Activated CD8-positive, alpha-beta memory T cell treated with anti-CD3 and anti-CD28 coated beads, Interleukin-2, amount 50 U/mL, for 24 hours (primary cell): Measurements from ENCODE around the gene TIPRL.
A peak's percentile ranks its signal among the peaks of the same experiment; 100 is the strongest.

Experiments
- DNase-seq: peaks from one replicate; pipeline ENCODE4 v3.0.0-alpha.2; 2020; ENCODE audit errors: extremely low read depth

The TIPRL gene

GRCh38 chr1:168213349-168213748, 34.6 kb downstream of the TIPRL start:
- DNase-seq: no peak

GRCh38 chr1:168216171-168216570, 37.4 kb downstream of the TIPRL start:
- DNase-seq: no peak

- no peak for DNase-seq
Measured at GRCh38 chr1:168217664-168218063, 38.9 kb downstream of the TIPRL start.

GRCh38 chr1:168218658-168219057, 39.9 kb downstream of the TIPRL start:
- no peak for DNase-seq

GRCh38 chr1:168220470-168220871, 41.7 kb downstream of the TIPRL start:
- DNase-seq: no peak

GRCh38 chr1:168221275-168221674, 42.5 kb downstream of the TIPRL start:
- DNase-seq: no peak

DNA sequence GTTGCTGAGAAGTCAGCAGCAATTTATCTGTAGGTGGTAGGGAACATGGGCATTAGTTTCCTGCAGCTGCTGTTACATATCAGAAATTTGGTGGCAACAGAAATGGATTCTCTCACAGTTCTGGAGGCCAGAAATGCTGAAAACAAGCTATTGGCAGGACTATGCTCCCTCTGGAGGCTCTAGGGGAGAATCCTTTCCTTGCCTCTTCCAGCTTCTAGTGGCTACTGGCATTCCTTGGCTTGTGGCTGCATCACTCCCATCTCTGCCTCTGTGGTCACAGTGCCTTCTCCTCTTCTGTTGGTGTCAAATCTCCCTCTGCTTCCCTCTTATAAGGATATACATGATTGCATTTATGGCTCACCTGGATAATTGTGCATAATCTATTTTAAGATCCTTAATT, 44.5 kb downstream of the TIPRL start:
- no peak for DNase-seq

GRCh38 chr1:168223681-168224540, 45.1 kb downstream of the TIPRL start:
- DNase-seq: no peak

DNA sequence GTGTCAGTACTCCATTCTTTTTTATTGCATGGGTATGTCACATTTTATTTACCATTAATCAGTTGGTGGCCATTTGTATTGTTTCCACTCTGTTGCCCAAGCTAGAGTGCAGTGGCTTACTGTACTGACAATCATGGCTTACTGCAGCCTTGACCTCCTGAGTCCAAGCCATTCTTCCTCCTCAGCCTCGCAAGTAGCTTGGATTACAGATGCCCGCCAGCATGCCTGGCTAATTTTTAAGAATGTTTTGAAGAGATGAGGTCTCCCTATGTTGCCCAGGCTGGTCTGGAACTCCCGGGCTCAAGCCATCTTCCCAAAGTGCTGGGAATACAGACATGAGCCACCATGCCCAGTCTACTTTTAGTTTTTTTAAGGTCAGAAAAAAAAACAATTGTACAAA, 46.2 kb downstream of the TIPRL start:
- DNase-seq: no peak

DNA sequence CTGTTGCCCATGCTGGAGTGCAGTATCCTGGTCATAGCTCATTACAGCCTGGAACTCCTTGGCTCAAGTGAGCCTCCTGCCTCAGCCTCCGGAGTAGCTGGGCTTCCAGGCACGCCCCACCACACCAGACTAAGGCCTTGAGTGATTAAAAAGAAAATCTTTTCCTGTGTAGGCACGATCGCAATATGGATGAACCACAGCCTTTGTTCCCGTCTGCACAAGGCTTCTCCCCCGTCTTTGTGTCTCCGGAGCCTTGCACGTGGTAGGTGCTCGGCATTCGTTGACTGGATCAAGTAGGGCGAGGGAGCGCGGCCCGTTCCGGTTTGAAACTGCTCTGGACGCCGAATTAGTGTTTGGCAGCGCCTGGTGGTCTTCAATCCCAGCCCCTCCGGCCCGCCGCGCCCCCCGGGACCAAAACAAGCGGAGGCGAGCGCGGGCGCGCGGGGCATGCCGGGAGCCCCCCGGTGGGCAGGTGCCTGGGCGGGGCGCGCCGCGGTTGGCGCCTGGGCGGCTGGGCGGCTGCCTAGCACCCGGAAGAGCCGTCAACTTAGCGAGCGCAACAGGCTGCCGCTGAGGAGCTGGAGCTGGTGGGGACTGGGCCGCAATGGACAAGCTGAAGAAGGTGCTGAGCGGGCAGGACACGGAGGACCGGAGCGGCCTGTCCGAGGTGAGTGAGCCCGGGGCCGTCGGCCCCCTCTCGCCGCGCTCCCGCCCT, 46.9 kb downstream of the TIPRL start, which contains the start of gene SFT2D2:
SFT2D2 (plus strand) TSS at position 529 of the 715 bp plus-strand sequence; CDS start at position 605, 76 bp downstream.
- DNase-seq: peak; percentile 41

DNA sequence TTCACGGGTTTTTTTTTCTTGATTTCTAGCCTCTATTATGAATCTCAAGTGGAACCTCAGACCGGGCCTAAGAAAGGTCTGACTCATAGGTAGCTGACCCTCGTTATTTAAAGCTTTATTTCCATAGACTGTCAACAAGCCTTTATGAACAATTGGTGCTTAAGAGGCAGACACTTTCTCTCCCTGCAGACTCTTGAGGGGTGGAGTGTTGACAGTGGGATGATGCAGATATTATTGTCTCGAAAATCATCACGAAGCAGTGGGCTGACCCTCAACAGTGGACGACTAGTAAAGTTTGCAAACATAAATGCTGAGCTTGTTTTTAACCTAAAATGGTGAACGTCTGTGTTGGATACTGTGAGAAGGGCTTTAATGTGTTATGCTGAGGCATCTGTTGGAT, 48.9 kb downstream of the TIPRL start:
- no peak for DNase-seq

- DNase-seq: no peak
Measured at GRCh38 chr1:168229893-168230292, 51.1 kb downstream of the TIPRL start.

DNA sequence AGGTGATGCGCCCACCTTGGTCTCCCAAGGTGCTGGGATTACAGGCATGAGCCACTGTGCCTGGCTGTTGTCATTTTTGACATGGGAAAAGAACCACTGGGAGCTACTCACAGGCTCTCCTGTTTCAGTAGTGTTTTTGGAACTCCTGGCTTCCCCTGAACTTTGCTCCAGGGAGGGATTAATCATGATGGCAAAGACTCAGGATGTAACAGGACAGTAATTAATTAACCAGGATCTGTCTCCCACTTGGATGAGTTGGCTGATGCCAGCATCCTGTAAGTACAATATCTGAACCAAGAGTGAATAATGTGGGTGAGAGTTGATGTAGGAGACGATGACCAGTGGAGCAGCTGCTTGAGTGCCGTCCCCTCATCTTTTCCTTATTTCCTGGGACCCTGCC, 51.9 kb downstream of the TIPRL start:
- no peak for DNase-seq

DNA sequence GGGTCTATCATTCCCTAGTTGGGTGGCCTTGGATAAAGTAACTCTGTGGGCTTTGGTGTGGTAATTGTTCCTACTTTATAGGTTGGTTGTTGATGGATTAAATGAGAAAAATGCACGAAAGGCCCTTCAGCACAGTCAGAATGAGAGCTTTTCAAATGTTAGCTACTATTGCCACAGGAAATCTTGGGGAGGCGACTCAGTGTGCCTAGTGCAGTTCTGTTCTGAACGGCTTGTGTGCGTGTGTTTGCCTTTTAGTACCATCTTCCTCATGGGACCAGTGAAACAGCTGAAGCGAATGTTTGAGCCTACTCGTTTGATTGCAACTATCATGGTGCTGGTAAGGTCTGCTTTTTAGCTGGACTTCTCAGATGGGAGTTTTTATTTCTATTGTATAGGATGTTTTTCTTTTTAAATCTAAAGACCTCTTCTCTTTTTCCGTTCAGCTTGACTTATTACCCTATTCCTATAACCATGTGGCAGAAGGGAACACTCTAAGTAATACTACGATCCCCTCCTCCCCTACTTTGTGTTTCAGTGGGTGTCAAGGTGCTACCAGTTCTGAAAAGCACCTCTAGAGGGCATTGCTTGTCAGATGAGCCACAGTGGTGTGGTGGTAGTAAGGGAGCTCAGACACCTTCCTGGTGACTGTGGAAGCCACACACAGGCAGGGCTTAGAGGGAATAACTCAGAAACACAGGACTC, 56.2 kb downstream of the TIPRL start:
- no peak for DNase-seq

- DNase-seq: no peak
Measured at GRCh38 chr1:168235548-168235885, 56.8 kb downstream of the TIPRL start.

- DNase-seq: no peak
Measured at GRCh38 chr1:168235937-168236336, 57.2 kb downstream of the TIPRL start.

DNA sequence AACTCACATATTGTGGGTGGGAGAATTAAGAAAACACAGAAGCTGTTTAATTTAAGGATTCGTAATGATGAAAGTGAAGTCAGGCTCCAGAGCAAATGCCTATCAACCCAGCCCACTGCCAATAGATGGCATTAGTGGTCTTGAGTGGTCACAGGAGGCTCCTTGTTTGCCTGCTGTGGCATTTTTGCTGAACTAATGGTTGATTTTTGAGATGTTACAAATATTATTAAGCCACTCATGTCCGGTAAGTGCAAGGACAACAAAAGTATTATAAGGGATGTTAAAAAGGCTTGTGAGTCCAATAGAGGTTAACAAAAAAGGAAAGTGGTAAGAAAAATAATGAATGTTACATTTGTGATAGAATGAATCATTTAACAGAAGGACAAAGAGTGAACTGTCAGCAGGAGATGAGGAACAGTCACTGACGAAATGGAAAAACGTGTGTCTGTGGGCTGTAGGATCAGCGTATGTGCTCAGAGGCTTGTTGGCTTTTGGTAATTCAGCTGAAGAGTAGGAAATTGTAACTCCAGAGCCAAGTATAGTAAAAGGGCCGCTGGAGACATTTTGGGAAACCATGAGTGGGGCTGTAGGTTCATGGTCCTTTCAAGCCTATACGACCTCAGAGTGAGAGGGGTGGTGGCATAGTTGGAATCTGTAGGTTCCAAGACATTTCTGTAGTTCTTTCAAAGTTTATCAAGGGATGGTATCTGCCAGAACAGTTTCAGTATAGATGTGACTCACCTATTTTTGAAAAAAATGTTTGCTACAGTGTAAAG, 58.3 kb downstream of the TIPRL start:
- DNase-seq: no peak

- no peak for DNase-seq
Measured at GRCh38 chr1:168243198-168243597, 64.4 kb downstream of the TIPRL start.

GRCh38 chr1:168243636-168244212, 65.0 kb downstream of the TIPRL start:
- no peak for DNase-seq

GRCh38 chr1:168245042-168245441, 66.3 kb downstream of the TIPRL start:
- no peak for DNase-seq

GRCh38 chr1:168246506-168246905, 67.7 kb downstream of the TIPRL start:
- no peak for DNase-seq
